K562 (cell line): Measurements from ENCODE around the gene NASP. TPM values are rescaled to one million over a fixed set of nuclear protein-coding genes. Genes with fewer than 3 reads are reported as not detected.

Experiments
- ATF1 ChIP-seq, 2 experiments: fragments of 450-650 bp in 1 of 2; IDR thresholded peaks; 2 replicates each; pipeline ENCODE4 v1.6.1; 2016; ENCODE audit warnings: missing compliant biosample characterization in 1 of 2, missing genetic modification characterization in 1 of 2
- BCL6 ChIP-seq: fragments of 250-450 bp; sonication (Bioruptor Pico); IDR thresholded peaks from 2 replicates; pipeline ENCODE4 v1.4.0; 2020
- CBX8 ChIP-seq: fragments of 200-600 bp; sonication (generic); IDR thresholded peaks from 2 replicates; pipeline ENCODE4 v1.6.1; 2012; ENCODE audit warnings: borderline replicate concordance, mixed run types, low read depth, mild to moderate bottlenecking, moderate library complexity, mixed read lengths, low read length, control low read depth, inconsistent platforms; ENCODE audit not compliant: poor library complexity, severe bottlenecking; ENCODE audit errors: extremely low read depth
- CSDE1 ChIP-seq, 2 experiments: fragments of 450-650 bp; IDR thresholded peaks; 2 replicates each; pipeline ENCODE4 v1.6.1; 2016; ENCODE audit warnings: mild to moderate bottlenecking in 1 of 2
- FUS ChIP-seq: fragments of 200-400 bp; formaldehyde crosslinking; optimal IDR thresholded peaks from 2 replicates; pipeline ENCODE3; 2017; ENCODE audit warnings: low read depth, low read length
- HDGF ChIP-seq: fragments of 450-650 bp; IDR thresholded peaks from 2 replicates; pipeline ENCODE4 v1.6.1; 2016
- KAT8 ChIP-seq: fragments of 450-650 bp; IDR thresholded peaks from 2 replicates; pipeline ENCODE4 v1.6.1; 2016; ENCODE audit warnings: low read depth, mild to moderate bottlenecking
- NONO ChIP-seq, 2 experiments: fragments of 200-400 bp in 1 of 2; fragments of 450-650 bp in 1 of 2; formaldehyde crosslinking in 1 of 2; IDR thresholded peaks; 2 replicates each; pipeline ENCODE4 v1.6.1; 2017; ENCODE audit warnings: low read depth in 2 of 2, mild to moderate bottlenecking in 2 of 2, moderate library complexity in 2 of 2, low read length in 1 of 2
- RBM22 ChIP-seq: fragments of 200-400 bp; formaldehyde crosslinking; IDR thresholded peaks from 2 replicates; pipeline ENCODE4 v1.6.1; 2018; ENCODE audit warnings: low read length, low read depth; ENCODE audit not compliant: poor library complexity, severe bottlenecking
- SAFB2 ChIP-seq: fragments of 200-400 bp; formaldehyde crosslinking; IDR thresholded peaks from 2 replicates; pipeline ENCODE4 v1.6.1; 2018; ENCODE audit warnings: borderline replicate concordance, low read length, low read depth, moderate library complexity; ENCODE audit not compliant: severe bottlenecking
- TAF7 ChIP-seq: fragments of 450-650 bp; IDR thresholded peaks from 2 replicates; pipeline ENCODE4 v1.6.1; 2016; ENCODE audit warnings: missing genetic modification characterization, missing compliant biosample characterization
- ZC3H8 ChIP-seq: fragments of 450-650 bp; IDR thresholded peaks from 2 replicates; pipeline ENCODE4 v1.6.1; 2017
- ZNF140 ChIP-seq: fragments of 250-450 bp; sonication (Bioruptor Pico); IDR thresholded peaks from 2 replicates; pipeline ENCODE4 v1.8.0; 2021; ENCODE audit warnings: moderate library complexity, mild to moderate bottlenecking, inconsistent platforms
- ZNF146 ChIP-seq: IDR thresholded peaks from one replicate; pipeline ENCODE4 v1.6.1; 2018; ENCODE audit warnings: missing compliant biosample characterization; ENCODE audit not compliant: unreplicated experiment
- ZNF324 ChIP-seq: fragments of 250-450 bp; sonication (Bioruptor Pico); IDR thresholded peaks from 2 replicates; pipeline ENCODE4 v1.4.0; 2020; ENCODE audit warnings: mild to moderate bottlenecking
- ZNF408 ChIP-seq: fragments of 250-450 bp; sonication (Bioruptor Pico); IDR thresholded peaks from 2 replicates; pipeline ENCODE4 v1.4.0; 2020; ENCODE audit warnings: low read depth, mild to moderate bottlenecking, moderate library complexity
- ZNF589 ChIP-seq: fragments of 200-800 bp; sonication (Bioruptor generic); IDR thresholded peaks from 2 replicates; pipeline ENCODE4 v1.6.1; 2016; ENCODE audit warnings: low read depth, missing genetic modification characterization, missing compliant biosample characterization
- ZNF668 ChIP-seq: fragments of 250-450 bp; sonication (Bioruptor Pico); IDR thresholded peaks from 2 replicates; pipeline ENCODE4 v1.8.0; 2022; ENCODE audit warnings: mild to moderate bottlenecking, inconsistent platforms
- polyA plus RNA-seq, 8 experiments: library from polyadenylated mRNA; depleted of rRNA in 4 of 8; stranded (reverse) in 5 of 8; unstranded in 3 of 8; fragments of >200 nt; fragmentation: Nextera tagmentation in 2 of 8; fragmentation: Illumina TruSeq in 1 of 8; extraction: Ambion mirVana in 2 of 8; extraction: Trizol in 1 of 8; gene quantifications; 2 replicates each; pipeline versions ENCODE4 v1.2.1 to v1.2.3, GENCODE V29; 2011 to 2014; ENCODE audit warnings: inconsistent platforms in 1 of 8, missing spikeins in 1 of 8
- total RNA-seq, 7 experiments: library from RNA; depleted of rRNA in 6 of 7; stranded (reverse); fragments of >200 nt in 6 of 7; fragmentation: Illumina TruSeq in 2 of 7; extraction: Trizol in 2 of 7; gene quantifications; 2 replicates each; pipeline versions ENCODE4 v1.2.1 to v1.2.3, GENCODE V29; 2011 to 2021; ENCODE audit warnings: low replicate concordance in 1 of 7
- TF ChIP-seq, protein P1 (sequence below): fragments of 450-650 bp; IDR thresholded peaks from 2 replicates; pipeline ENCODE4 v1.6.1; 2016; ENCODE audit warnings: antibody characterized with exemption
- TF ChIP-seq, protein P2 (sequence below): sonication (generic); formaldehyde crosslinking; IDR thresholded peaks from 2 replicates; pipeline ENCODE4 v1.8.1; 2023; ENCODE audit warnings: mild to moderate bottlenecking, missing genetic modification reagents
- TF ChIP-seq, protein P3 (sequence below): fragments of 250-450 bp; sonication (Bioruptor Pico); IDR thresholded peaks from 2 replicates; pipeline ENCODE4 v1.5.0; 2021
- TF ChIP-seq, protein P4 (sequence below): fragments of 450-650 bp; formaldehyde crosslinking; IDR thresholded peaks from 2 replicates; pipeline ENCODE4 v1.4.0; 2020; ENCODE audit warnings: mild to moderate bottlenecking, moderate library complexity

The NASP gene
- total and polyA plus RNA-seq, 9 of the 15 experiments (the other 6 are each of a cell fraction or from before 2014, with no cell fraction given): 199 to 578 (median 419) TPM

DNA sequence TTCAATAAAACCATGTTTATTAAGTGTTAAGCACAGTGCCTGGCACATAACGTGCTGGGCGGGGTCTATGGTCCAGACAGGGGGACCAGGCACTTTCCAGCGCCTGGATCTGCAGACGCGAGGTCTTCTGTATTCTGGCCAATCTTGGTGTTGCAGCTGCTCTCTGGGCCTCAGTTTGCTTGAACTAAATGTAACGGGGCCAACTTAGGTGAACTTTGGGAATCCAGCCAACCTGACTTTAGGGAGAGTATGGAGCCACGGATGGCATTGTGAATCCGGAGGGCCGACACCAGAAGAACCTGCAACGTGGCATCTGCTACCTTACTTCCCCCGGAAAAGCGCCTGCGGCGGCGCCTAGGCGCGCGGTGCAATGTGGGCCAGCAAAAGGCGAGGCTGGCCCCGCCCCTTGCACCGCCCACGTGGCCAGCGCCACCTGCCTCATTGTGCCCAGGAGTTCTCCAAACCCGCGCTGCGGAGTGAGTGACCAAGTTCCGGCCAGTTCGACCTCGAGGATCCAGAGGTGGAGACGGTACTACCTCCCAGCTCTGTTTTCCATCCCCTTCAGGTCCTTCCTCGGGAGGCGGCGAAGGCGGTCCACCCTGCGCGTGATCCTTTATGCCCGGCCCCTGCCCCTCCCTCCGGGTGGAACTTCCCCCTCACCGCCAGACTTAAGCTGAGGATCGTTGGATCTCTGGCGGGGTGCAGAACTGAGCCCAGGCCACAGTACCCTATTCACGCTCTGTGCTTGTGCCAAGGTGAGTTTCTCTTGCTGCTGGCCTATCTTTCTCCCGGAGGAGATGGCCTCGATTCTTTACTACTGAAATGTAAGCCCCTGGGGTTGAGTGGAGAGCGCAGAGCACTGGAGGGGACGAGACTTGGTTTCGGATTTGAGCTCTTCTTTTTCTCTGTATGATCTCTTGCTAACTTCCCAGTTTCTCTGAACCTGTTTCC is 33.2 kb upstream of the NASP start, which contains the start of gene AKR1A1 (continued):
- TF ChIP-seq CBX8 (no peak), KAT8 (no peak), HDGF (no peak), ZNF668 (CRISPR knock-in tag) (no peak; the same call in 1 of the 2 replicates), ZNF324 (no peak), SAFB2 (no peak), ZC3H8 (no peak), RBM22 (no peak), FUS (no peak), ZNF140 (CRISPR knock-in tag) (no peak), TAF7 (tag) (peak; percentile 14; the same call in 1 of the 2 replicates), ZNF146 (CRISPR knock-in tag) (no peak), ZNF589 (CRISPR knock-in tag) (peak; percentile 90; the same call in 1 of the 2 replicates), NONO (IDR thresholded peaks at IDR 0.05; ENCODE audit: low read depth in 2 of 2, low read length in 1 of 2) (peak in 1 of 2 experiments; percentile 97; a peak in 2 of 4 replicates), ZNF408 (CRISPR knock-in tag) (no peak), BCL6 (no peak), CSDE1 (IDR thresholded peaks at IDR 0.05) (peak in 1 of 2 experiments; percentile 14; a peak in 1 of 4 replicates), ATF1 (CRISPR knock-in tag; IDR thresholded peaks at IDR 0.05) (no peak), ATF1 (tag; IDR thresholded peaks at IDR 0.05) (peak; percentile 84)
- TF ChIP-seq, protein P1, sequence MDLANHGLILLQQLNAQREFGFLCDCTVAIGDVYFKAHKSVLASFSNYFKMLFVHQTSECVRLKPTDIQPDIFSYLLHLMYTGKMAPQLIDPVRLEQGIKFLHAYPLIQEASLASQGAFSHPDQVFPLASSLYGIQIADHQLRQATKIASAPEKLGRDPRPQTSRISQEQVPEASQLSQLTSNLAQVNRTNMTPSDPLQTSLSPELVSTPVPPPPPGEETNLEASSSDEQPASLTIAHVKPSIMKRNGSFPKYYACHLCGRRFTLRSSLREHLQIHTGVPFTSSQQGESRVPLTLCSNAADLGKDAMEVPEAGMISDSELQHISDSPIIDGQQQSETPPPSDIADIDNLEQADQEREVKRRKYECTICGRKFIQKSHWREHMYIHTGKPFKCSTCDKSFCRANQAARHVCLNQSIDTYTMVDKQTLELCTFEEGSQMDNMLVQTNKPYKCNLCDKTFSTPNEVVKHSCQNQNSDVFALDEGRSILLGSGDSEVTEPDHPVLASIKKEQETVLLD: peak; percentile 36; the same call in 1 of the 2 replicates
- TF ChIP-seq, protein P2, sequence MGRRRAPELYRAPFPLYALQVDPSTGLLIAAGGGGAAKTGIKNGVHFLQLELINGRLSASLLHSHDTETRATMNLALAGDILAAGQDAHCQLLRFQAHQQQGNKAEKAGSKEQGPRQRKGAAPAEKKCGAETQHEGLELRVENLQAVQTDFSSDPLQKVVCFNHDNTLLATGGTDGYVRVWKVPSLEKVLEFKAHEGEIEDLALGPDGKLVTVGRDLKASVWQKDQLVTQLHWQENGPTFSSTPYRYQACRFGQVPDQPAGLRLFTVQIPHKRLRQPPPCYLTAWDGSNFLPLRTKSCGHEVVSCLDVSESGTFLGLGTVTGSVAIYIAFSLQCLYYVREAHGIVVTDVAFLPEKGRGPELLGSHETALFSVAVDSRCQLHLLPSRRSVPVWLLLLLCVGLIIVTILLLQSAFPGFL (CRISPR knock-in tag): no peak
- TF ChIP-seq, protein P3, sequence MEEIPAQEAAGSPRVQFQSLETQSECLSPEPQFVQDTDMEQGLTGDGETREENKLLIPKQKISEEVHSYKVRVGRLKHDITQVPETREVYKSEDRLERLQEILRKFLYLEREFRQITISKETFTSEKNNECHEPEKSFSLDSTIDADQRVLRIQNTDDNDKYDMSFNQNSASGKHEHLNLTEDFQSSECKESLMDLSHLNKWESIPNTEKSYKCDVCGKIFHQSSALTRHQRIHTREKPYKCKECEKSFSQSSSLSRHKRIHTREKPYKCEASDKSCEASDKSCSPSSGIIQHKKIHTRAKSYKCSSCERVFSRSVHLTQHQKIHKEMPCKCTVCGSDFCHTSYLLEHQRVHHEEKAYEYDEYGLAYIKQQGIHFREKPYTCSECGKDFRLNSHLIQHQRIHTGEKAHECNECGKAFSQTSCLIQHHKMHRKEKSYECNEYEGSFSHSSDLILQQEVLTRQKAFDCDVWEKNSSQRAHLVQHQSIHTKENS (CRISPR knock-in tag): no peak
- TF ChIP-seq, protein P4, sequence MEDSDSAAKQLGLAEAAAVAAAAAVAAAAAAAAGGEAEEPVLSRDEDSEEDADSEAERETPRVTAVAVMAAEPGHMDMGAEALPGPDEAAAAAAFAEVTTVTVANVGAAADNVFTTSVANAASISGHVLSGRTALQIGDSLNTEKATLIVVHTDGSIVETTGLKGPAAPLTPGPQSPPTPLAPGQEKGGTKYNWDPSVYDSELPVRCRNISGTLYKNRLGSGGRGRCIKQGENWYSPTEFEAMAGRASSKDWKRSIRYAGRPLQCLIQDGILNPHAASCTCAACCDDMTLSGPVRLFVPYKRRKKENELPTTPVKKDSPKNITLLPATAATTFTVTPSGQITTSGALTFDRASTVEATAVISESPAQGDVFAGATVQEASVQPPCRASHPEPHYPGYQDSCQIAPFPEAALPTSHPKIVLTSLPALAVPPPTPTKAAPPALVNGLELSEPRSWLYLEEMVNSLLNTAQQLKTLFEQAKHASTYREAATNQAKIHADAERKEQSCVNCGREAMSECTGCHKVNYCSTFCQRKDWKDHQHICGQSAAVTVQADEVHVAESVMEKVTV: no peak
